ENCODE measurements around the gene TBCEL.
A peak's percentile ranks its signal among the peaks of the same experiment; 100 is the strongest.

- TF ChIP-seq CTCF (IDR thresholded peaks at IDR 0.05; ENCODE audit: borderline replicate concordance, extremely low read depth, low read length, poor library complexity, severe bottlenecking) = peak; percentile 15
- no peak for TF ChIP-seq EZH2 (IDR thresholded peaks at IDR 0.05; ENCODE audit: borderline replicate concordance, low read depth, low read length, severe bottlenecking)
These were observed 80.4 kb downstream of the TBCEL start for GRCh38 chr11:121104312-121104762.
